Measurements from ENCODE around the gene STOML2. TPM values are rescaled to one million over a fixed set of nuclear protein-coding genes. Genes with fewer than 3 reads are reported as not detected.

The STOML2 gene
- total and polyA plus RNA-seq, 4 experiments from 2014 or later, result 42.9 to 140 (median 68.9) TPM

GRCh38 chr9:35114113-35114839, 11.3 kb upstream of the STOML2 start:
- Histone ChIP-seq H3K27me3 (ENCODE audit: insufficient read depth, low read length) (no peaks in the 10 kb centered on the region), H3K4me1 (ENCODE audit: insufficient read depth, low read length) (peaks cover 61% of the 10 kb centered on the region), H3K27ac (ENCODE audit: low read depth, low read length) (peak overlapping the region; percentile 68), H3K9me3 (ENCODE audit: control insufficient read depth in 1 of 2, low read length in 2 of 2) (no peaks in the 10 kb centered on the region), H3K4me3 (ENCODE audit: low read length in 2 of 2) (peak overlapping the region; percentile 86 to 88), H3K36me3 (ENCODE audit: insufficient read depth, low read length) (no peaks in the 10 kb centered on the region)
- peak overlapping the region; percentile 92 to 99 (median 96) for H3K27ac Mint-ChIP-seq
- no peaks in the 10 kb centered on the region for H3K27me3 Mint-ChIP-seq
- POLR2A ChIA-PET (ENCODE audit: partially characterized antibody), result interaction anchor here (0.7 to 3.6 kb wide), 7 partner anchors 10 to 618 kb away, joined by 3 to 46 read pairs (median 3); partner anchors contain the start of genes CREB3, PIGO, STOML2 and VCP
- CTCF ChIA-PET (ENCODE audit: partially characterized antibody), result interaction anchor here (0.6 to 2.2 kb wide), 6 partner anchors 9 to 215 kb away, joined by 3 to 10 read pairs (median 4); partner anchors contain the start of genes FANCG and PIGO
- H3K9me3 Mint-ChIP-seq, result no peaks in the 10 kb centered on the region
- peaks cover 0 to 4% of the 10 kb centered on the region in 2 donors for H3K36me3 Mint-ChIP-seq
- peak; percentile 54 to 87 (median 67) for DNase-seq
- intact Hi-C loops (cut with micrococcal nuclease), result loop anchor here (5.0 kb wide), 2 partner anchors 543 to 633 kb away; partner anchors contain the start of genes CCDC107, GBA2, RGP1 and RMRP
- peaks cover 46 to 71% (median 51%) of the 10 kb centered on the region in 4 donors for H3K4me1 Mint-ChIP-seq
- peak overlapping the region; percentile 89 to 95 (median 93) for H3K4me3 Mint-ChIP-seq

- H3K4me1 ChIP-seq (ENCODE audit: insufficient read depth, low read length), result peaks cover 61% of the 10 kb centered on the region
- Mint-ChIP-seq H3K27me3 (no peaks in the 10 kb centered on the region), H3K36me3 (peaks cover 0 to 4% of the 10 kb centered on the region in 2 donors), H3K4me1 (peaks cover 46 to 71% (median 53%) of the 10 kb centered on the region in 4 donors), H3K4me3 (peak overlapping the region in 7 of 8 donors; percentile 75 to 94 (median 81)), H3K9me3 (no peaks in the 10 kb centered on the region), H3K27ac (peak overlapping the region; percentile 83 to 96 (median 91))
- no peaks in the 10 kb centered on the region for H3K9me3 ChIP-seq (ENCODE audit: control insufficient read depth in 1 of 2, low read length in 2 of 2)
- CTCF ChIA-PET (ENCODE audit: partially characterized antibody), result interaction anchor here (1.0 to 2.7 kb wide), 3 partner anchors 9 to 40 kb away, joined by 5 to 18 read pairs (median 5); partner anchors contain the start of genes PIGO, STOML2 and VCP
- H3K27me3 ChIP-seq (ENCODE audit: insufficient read depth, low read length), result no peaks in the 10 kb centered on the region
- DNase-seq, result no peak
- H3K36me3 ChIP-seq (ENCODE audit: insufficient read depth, low read length), result peaks cover 7% of the 10 kb centered on the region
- intact Hi-C loops (cut with micrococcal nuclease), result loop anchor here (5.0 kb wide), 2 partner anchors 545 to 635 kb away; partner anchors contain the start of genes CCDC107, GBA2, RGP1 and RMRP
- peak overlapping the region; percentile 47 to 54 for H3K4me3 ChIP-seq (ENCODE audit: low read length in 2 of 2)
- POLR2A ChIA-PET (ENCODE audit: partially characterized antibody), result interaction anchor here (1.0 to 3.4 kb wide), 6 partner anchors 11 to 537 kb away, joined by 3 to 38 read pairs (median 18); partner anchors contain the start of genes FANCG, PIGO, STOML2 and VCP
- peak overlapping the region; percentile 58 for H3K27ac ChIP-seq (ENCODE audit: low read depth, low read length)
Measured at GRCh38 chr9:35112257-35113020, 9.5 kb upstream of the STOML2 start.

GRCh38 chr9:35111001-35111933, 8.3 kb upstream of the STOML2 start:
- H3K9me3 ChIP-seq (ENCODE audit: control insufficient read depth in 1 of 2, low read length in 2 of 2), result no peaks in the 10 kb centered on the region
- H3K4me1 ChIP-seq (ENCODE audit: insufficient read depth, low read length), result peaks cover 52% of the 10 kb centered on the region
- peaks cover 41 to 63% (median 47%) of the 10 kb centered on the region in 4 donors for H3K4me1 Mint-ChIP-seq
- H3K36me3 Mint-ChIP-seq, result peaks cover 0 to 3% of the 10 kb centered on the region in 2 donors
- no peaks in the 10 kb centered on the region for H3K27me3 ChIP-seq (ENCODE audit: insufficient read depth, low read length)
- DNase-seq, result peak; percentile 91 to 98 (median 94)
- ChIA-PET CTCF (ENCODE audit: partially characterized antibody) (interaction anchor here (0.6 to 2.7 kb wide), 3 partner anchors 8 to 31 kb away, joined by 3 to 18 read pairs (median 5); partner anchors contain the start of genes FANCG, PIGO and STOML2), POLR2A (ENCODE audit: partially characterized antibody) (interaction anchor here (1.0 to 3.4 kb wide), 9 partner anchors 10 to 621 kb away, joined by 3 to 38 read pairs (median 5); partner anchors contain the start of genes CREB3, FANCG, PIGO and STOML2)
- peak overlapping the region; percentile 82 for H3K27ac ChIP-seq (ENCODE audit: low read depth, low read length)
- intact Hi-C loops (cut with micrococcal nuclease), result loop anchor here (1.0 to 5.0 kb wide), 7 partner anchors 8 to 636 kb away; partner anchors contain the start of genes CCDC107, DNAJB5, GBA2 and RGP1
- H3K9me3 Mint-ChIP-seq, result no peaks in the 10 kb centered on the region
- H3K4me3 ChIP-seq (ENCODE audit: low read length in 2 of 2), result peak overlapping the region; percentile 47 to 54
- no peaks in the 10 kb centered on the region for H3K27me3 Mint-ChIP-seq
- H3K36me3 ChIP-seq (ENCODE audit: insufficient read depth, low read length), result peaks cover 14% of the 10 kb centered on the region
- peak overlapping the region; percentile 67 to 94 (median 81) for H3K4me3 Mint-ChIP-seq
- peak overlapping the region; percentile 88 to 96 (median 91) for H3K27ac Mint-ChIP-seq

- H3K4me1 ChIP-seq (ENCODE audit: insufficient read depth, low read length), result peaks cover 50% of the 10 kb centered on the region
- POLR2A ChIA-PET (ENCODE audit: partially characterized antibody), result interaction anchor here (1.0 to 3.4 kb wide), 8 partner anchors 9 to 622 kb away, joined by 3 to 38 read pairs (median 10); partner anchors contain the start of genes CREB3, FANCG, PIGO and STOML2
- H3K9me3 ChIP-seq (ENCODE audit: control insufficient read depth in 1 of 2, low read length in 2 of 2), result no peaks in the 10 kb centered on the region
- CTCF ChIA-PET (ENCODE audit: partially characterized antibody), result interaction anchor here (2.7 kb wide), 1 partner anchor 14 kb away, joined by 18 read pairs; the partner anchor contains the start of gene PIGO
- H3K4me1 Mint-ChIP-seq, result peaks cover 38 to 53% (median 43%) of the 10 kb centered on the region in 4 donors
- intact Hi-C loops (cut with micrococcal nuclease), result loop anchor here (5.0 kb wide), 2 partner anchors 547 to 637 kb away; partner anchors contain the start of genes CCDC107, GBA2, RGP1 and RMRP
- H3K4me3 Mint-ChIP-seq, result peak overlapping the region in 6 of 8 donors; percentile 22 to 94 (median 80)
- peak overlapping the region in 6 of 7 donors; percentile 22 to 95 (median 90) for H3K27ac Mint-ChIP-seq
- DNase-seq, result no peak
- no peaks in the 10 kb centered on the region for H3K9me3 Mint-ChIP-seq
- peaks cover 18% of the 10 kb centered on the region for H3K36me3 ChIP-seq (ENCODE audit: insufficient read depth, low read length)
- H3K27me3 ChIP-seq (ENCODE audit: insufficient read depth, low read length), result no peaks in the 10 kb centered on the region
- no peaks in the 10 kb centered on the region for H3K27me3 Mint-ChIP-seq
- H3K27ac ChIP-seq (ENCODE audit: low read depth, low read length), result peak overlapping the region; percentile 82
- no peak overlapping the region for H3K4me3 ChIP-seq (ENCODE audit: low read length in 2 of 2)
- peaks cover 5 to 11% of the 10 kb centered on the region in 2 donors for H3K36me3 Mint-ChIP-seq
Measured at GRCh38 chr9:35110327-35110761, 7.4 kb upstream of the STOML2 start.

GRCh38 chr9:35108946-35109575, 6.1 kb upstream of the STOML2 start:
- ChIA-PET CTCF (ENCODE audit: partially characterized antibody) (interaction anchor here (1.2 to 1.7 kb wide), 2 partner anchors 8 to 30 kb away, joined by 5 to 7 read pairs; partner anchors contain the start of gene FANCG), POLR2A (ENCODE audit: partially characterized antibody) (interaction anchor here (1.1 kb wide), 1 partner anchor 13 kb away, joined by 3 read pairs; the partner anchor contains the start of gene PIGO)
- Histone ChIP-seq H3K36me3 (ENCODE audit: insufficient read depth, low read length) (peaks cover 18% of the 10 kb centered on the region), H3K4me3 (ENCODE audit: low read length in 2 of 2) (no peak overlapping the region), H3K27ac (ENCODE audit: low read depth, low read length) (no peak overlapping the region), H3K9me3 (ENCODE audit: control insufficient read depth in 1 of 2, low read length in 2 of 2) (no peaks in the 10 kb centered on the region), H3K27me3 (ENCODE audit: insufficient read depth, low read length) (no peaks in the 10 kb centered on the region), H3K4me1 (ENCODE audit: insufficient read depth, low read length) (peaks cover 37% of the 10 kb centered on the region)
- H3K36me3 Mint-ChIP-seq, result peaks cover 8 to 13% of the 10 kb centered on the region in 2 donors
- no peaks in the 10 kb centered on the region for H3K9me3 Mint-ChIP-seq
- DNase-seq, result no peak
- H3K27me3 Mint-ChIP-seq, result no peaks in the 10 kb centered on the region
- H3K27ac Mint-ChIP-seq, result peak overlapping the region in 2 of 7 donors; percentile 18 to 53
- intact Hi-C loops (cut with micrococcal nuclease), result no loop called here
- H3K4me1 Mint-ChIP-seq, result peaks cover 28 to 40% (median 32%) of the 10 kb centered on the region in 4 donors
- peak overlapping the region in 1 of 8 donors; percentile 35 for H3K4me3 Mint-ChIP-seq
